HG03469 (cell line): ENCODE data around the gene AKT1.
"Not testable (repeated sequence)": the region's sequence is repeated elsewhere in the genome, so short reads cannot be mapped to it uniquely, and the experiment has no call there.

Source experiments
- ATAC-seq: cut with Tn5 transposase; IDR thresholded peaks from one replicate; pipeline ENCODE4 v1.9.1; 2021; ENCODE audit warnings: mild to moderate bottlenecking, moderate library complexity, moderate number of reproducible peaks; ENCODE audit not compliant: unreplicated experiment

AKT1 gene

GRCh38 chr14:104819361-104819781 is 23.8 kb upstream of the AKT1 start:
- no peak for ATAC-seq

DNA sequence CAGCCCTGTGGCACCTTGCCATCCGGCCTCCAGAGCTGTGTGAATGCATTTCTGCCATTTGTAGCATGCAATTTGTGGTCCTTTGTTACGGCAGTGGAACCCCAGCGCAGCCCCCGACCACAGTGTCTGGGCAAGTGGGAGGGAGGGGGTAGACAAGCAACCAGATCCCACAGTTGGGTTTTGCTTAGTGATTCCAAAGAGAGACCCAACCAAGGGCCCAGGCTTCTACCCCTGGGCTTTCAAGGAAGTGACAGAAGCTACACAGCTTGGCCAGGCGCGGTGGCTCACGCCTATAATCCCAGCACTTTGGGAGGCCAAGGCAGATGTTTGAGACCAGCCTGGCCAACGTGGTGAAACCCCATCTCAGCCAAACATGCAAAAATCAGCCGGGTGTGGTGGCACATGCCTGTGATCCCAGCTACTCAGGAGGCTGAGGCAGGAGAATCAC is 23.2 kb upstream of the AKT1 start:
- ATAC-seq, result no peak

DNA sequence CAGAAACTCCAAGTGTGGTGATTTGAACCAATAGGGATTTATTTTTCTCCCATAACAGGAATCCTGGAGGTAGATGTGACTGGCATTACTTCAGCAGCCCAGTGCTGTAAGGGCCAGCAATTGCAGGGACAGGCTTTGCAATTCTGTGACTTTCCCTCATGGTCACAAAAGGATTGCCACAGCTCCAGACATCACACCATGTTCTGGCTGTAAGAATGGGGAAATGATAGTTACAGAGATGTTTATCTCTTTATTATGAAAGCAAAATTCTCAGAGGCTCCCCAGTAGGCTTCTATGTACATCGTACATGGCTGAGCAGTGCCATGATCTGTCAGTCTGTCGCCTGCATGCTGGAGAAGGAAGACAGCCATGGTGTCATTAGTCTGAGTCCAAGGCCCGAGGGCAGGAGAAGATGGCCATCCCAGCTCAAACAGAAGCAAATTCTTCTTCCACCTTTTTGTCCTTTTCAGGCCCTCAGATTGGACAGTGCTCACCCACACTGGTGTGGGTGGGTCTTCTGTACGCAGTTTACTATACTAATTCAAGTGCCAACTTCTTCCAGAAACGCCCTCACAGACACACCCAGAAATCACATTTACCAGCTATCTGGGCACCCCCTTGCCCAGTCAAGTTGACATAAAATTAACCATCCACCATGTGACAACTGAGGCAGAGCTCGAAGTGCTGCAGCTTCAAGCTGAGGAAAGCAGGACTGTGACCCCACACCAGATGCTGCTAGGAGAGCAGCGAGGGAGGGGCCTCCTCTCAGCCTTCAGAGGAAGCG is 22.6 kb upstream of the AKT1 start:
- ATAC-seq, result no peak

DNA sequence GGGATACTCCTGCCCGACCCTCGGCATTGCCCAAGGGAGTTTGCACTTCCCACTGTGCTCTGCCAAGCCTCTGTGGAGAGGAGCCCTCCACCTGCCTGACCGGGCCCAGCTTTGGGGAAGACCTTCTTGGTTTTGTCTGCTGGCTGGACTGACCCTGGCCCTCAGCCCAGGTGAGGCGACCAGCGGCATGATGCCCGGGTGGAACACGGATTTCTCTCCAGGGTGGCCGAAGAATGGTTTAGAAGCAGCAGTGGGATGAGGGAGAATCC is 21.0 kb upstream of the AKT1 start:
- ATAC-seq, result no peak

GRCh38 chr14:104814701-104815100 is 19.2 kb upstream of the AKT1 start:
- not testable (repeated sequence) for ATAC-seq

DNA sequence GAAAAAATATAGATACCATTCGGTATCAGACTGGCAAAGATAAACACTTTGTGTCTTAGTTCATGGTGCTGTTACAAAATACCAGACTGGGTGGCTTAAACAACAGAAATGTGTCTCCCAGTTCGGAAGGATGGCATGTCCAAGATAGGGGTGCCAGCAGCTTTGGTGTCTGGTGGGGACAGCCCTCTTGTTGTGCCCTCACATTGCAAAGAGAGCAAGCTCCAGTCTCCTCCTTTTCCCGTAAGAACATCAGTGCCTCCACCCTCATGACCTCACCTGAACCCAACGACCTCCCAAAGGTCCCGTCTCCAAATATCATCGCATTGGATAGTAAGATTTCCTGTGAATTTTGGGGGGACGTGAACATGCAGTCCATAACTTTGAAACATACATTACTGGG is 17.7 kb upstream of the AKT1 start:
- no peak for ATAC-seq

- ATAC-seq, result no peak
These were observed 14.8 kb upstream of the AKT1 start for GRCh38 chr14:104810316-104810715.

DNA sequence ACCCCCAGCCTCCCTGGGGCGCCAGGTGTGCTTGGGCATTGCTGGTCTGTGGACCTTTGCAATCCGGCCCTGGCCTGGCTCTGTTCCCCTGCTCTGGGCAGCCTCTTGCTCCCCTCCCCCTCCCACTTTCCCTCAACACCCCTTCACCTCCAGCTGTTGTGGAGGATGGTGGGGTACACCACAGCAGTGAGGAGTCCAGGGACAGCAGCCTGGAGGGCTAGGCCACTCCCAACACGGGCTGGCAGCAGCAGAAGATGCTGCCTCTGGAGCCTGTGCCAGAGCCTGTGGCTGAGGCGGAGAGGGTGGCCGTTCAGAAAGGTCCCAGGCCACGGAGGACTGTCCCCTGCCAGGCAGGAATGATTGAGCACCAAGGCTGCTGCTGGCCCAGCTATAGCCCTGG is 12.9 kb upstream of the AKT1 start:
- ATAC-seq, result no peak

DNA sequence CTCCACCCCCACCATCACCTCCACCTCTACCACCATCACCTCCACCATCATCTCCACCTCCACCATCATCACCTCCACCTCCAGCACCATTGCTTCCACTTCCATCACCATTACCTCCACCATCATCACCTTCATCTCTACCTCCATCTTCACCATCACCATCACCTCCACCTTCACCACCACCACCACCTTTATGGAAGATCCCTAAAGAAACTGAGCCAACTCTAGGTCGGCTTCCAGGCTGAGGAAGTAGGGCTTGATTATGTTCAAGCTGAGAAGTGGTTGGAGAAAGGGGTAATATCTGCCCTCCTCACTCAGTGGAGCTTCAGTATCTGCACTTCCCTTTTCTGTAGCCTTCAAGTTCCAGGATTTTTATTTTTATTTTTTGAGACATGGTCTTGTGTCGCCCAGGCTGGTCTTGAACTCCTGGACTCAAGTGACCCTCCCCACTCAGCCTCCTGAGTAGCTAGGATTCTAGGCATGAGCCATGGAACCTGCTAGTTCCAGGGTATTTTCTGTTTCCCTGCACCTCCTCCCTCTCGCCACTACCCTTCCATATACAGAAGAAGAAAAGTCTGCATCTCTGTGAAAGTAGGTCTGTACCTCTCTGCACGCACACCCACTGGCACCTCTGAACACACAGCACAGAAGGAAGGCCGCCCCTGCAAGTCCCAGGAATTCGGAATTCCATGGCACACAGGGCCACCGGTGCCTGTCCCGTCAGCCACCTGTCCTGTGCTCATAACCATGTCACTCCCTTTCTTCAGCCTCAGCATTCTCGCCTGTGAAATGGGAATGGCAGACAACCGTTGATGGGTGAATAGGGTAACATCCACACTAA is 11.3 kb upstream of the AKT1 start:
- ATAC-seq, result no peak

GRCh38 chr14:104805941-104806624 is 10.5 kb upstream of the AKT1 start:
- ATAC-seq, result no peak

DNA sequence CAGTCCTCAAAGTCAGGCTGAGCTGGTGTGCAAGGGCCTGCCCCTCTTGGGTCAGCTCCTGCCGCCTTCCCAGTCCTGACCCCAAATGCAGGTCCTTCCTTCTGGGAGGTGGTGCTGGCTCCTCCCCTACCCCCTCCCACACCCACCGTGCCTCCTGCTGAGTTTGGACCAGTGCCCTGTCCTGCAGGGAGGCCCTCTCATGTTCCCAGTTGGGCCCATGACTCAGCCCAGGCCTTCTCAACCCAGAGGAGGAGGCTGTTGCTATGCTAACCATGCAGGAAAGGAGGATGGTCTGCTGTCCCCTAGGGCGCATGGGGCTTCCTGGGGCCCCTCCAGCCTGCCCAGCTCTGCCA is 9.8 kb upstream of the AKT1 start:
- ATAC-seq, result no peak

DNA sequence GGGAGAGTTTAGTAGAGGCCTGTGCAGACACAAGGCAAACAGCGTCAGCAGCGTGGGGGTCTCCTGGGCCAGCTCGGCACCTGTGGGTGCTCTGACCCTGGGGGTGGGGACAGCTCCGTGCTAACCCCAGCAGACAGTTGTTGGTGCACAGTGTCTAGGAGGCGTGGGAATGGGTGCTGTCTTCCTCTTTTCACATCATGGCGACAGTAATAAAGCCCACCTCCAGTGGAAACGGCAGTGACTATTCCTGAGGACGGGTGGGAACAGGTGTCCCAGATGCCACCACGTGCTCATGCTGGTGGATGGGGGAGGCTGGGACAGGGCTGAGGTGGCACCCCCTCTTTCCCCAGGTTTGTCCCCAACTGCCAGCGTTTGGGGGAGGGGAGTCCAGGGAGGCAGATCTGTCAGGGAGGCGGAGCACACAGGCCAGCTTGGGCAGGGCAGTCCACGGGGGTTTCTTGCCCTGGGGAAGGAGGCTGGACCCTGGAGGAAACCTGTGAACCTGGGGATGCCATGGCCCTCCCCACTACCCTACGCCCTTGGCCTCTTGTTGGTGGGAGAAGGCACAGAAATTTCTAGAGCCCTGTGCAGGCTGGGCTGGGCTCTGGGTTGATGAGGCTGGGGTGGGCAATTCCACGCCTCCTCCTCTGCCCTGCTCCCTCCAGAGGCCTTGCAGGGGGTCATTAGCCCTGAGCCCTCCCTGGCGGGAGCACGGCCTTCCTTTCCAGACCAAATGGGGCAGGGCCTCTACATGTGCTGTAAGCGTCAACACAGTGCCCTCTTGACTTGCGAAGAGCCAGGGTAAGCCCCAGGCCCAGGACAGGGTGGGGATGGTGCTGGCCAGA is 9.2 kb upstream of the AKT1 start:
- no peak for ATAC-seq

DNA sequence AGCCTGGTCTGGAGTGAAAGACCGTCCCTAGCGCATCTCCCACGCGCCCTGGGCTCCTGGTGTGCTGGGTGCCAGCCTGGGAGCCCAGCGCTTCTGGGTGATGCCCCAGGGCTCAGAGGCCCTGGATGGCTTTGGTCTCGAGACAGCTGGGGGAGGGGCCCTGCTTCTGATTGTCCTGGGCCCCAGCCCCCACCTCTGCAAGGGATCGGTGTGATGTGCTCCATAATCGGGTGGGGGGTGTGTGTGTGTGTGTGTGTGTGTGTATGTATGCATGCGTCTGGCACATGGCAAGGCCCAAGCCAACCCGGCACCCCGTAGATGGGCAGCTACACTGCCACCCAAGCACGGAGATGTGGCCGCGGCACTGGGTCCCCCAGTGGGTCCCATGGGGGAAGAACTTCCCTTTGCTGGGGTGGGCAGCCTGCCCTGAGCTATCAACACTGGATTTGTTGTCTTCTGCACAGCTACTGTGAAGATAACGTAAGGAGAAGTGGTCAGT is 8.4 kb upstream of the AKT1 start:
- ATAC-seq, result no peak

GRCh38 chr14:104803280-104803911 is 7.8 kb upstream of the AKT1 start:
- no peak for ATAC-seq

- ATAC-seq, result no peak
These were observed 7.0 kb upstream of the AKT1 start for GRCh38 chr14:104802394-104803184.

DNA sequence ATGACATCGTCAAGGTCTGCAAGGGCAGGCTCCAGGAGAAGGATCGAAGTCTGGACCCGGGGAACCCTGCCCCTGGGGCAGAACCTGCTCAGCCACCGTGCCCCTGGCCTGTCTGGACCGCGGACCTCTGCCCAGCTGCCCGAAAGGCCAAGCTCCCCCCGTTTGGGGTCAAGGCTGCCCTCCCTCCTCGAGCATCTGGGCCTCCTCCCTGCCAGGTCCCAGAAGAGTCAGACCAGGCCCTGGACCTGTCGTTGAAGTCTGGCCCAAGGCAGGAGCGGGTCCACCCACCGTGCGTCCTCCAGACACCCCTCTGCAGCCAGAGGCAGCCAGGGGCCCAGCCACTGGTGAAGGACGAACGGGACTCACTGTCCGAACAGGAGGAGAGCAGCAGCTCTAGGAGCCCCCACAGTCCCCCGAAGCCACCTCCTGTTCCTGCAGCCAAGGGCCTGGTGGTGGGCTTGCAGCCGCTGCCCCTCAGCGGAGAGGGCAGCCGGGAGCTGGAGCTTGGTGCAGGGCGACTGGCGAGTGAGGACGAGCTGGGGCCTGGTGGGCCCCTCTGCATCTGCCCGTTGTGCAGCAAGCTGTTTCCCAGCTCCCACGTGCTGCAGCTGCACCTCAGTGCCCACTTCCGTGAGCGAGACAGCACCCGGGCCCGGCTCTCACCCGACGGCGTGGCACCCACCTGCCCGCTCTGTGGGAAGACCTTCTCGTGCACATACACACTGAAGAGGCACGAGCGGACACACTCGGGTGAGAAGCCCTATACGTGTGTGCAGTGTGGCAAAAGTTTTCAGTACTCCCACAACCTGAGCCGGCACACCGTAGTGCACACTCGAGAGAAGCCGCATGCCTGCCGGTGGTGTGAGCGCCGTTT is 6.2 kb upstream of the AKT1 start:
- ATAC-seq, result no peak

- no peak for ATAC-seq
These were observed 5.4 kb upstream of the AKT1 start, which contains the start of gene ZBTB42 for GRCh38 chr14:104800771-104801519. Gene ZBTB42, plus strand, starts transcription at chr14:104801101. Its CDS starts 97 bp downstream, at chr14:104801198.
